ENCODE measurements around the gene ACSM2B.
"Not testable (repeated sequence)": the region's sequence is repeated elsewhere in the genome, so short reads cannot be mapped to it uniquely, and the experiment has no call there.

ACSM2B gene

GRCh38 chr16:20520103-20520502, 56.1 kb downstream of the ACSM2B start:
- DNase-seq, result no peak

DNA sequence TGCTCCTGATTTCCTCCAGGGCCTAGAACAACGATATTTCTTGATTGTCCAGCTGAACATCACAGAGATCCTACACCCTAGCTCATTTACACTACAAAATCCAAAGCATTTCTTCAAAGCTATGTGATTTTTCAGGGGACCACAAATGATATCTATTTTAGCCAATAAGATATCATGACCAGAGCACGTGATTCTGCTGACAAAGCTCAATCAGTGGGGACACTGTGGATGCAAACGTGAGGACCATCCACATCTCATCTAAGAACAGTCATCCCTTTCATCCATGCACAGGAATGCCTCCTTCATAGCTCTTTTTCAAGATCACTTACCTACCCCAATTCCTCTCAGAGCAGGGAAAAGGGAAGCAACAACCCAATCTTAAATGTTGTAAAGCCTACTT, 56.9 kb downstream of the ACSM2B start:
- DNase-seq, result no peak

DNA sequence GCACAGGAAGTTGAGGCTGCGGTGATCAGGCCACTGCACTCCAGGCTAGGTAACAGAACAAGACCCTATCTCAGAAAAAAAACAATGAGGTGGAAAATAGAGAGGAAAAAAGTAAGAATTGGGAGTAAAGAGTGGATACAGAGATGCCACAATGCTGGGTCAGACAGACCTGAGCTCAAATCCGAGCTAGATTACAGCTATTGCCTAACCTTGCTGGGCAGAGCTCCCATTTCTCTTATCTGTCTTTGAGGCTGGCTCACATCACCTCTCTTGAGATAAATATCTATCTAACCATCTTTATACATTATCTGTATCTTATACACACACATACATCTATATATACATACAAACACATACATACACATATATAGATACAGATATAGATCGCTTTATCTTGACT, 59.0 kb downstream of the ACSM2B start:
- DNase-seq, result no peak

DNA sequence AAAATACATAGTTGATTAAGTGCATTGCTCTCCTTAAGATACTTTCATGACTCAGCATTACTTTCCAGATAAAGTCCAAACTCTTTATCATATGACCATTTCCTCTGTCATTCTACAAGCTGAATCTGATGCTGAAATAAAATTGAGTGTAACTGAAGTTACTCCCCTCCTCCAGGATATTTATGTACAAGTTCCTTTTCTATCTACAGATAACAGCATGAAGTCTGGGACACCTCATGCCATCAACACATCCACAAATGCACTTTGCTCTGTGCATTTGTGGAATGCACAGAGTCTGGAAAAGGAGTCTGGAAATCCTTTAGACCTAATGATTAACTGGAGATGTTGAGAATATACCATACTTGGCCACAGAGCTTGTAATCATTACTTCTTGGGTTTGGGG, 60.5 kb downstream of the ACSM2B start:
- no peak for DNase-seq

GRCh38 chr16:20510323-20510722, 65.8 kb downstream of the ACSM2B start:
- DNase-seq, result no peak

DNA sequence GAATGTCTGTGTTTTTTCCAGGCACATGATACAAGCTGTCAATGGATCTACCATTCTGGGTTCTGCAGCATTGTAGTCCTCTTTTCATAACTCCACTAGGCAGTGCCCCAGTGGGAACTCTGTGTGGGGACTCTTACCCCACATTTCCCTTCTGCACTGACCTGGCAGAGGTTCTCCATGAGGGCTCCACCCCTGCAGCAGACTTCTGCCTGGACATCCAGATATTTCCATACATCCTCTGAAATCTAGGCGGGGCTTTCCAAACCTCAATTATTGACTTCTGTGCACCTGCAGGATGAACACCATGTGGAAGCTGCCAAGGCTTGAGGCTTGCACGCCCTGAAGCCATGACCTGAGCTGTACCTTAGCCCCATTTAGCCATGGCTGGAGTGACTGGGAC, 68.9 kb downstream of the ACSM2B start:
- no peak for DNase-seq

DNA sequence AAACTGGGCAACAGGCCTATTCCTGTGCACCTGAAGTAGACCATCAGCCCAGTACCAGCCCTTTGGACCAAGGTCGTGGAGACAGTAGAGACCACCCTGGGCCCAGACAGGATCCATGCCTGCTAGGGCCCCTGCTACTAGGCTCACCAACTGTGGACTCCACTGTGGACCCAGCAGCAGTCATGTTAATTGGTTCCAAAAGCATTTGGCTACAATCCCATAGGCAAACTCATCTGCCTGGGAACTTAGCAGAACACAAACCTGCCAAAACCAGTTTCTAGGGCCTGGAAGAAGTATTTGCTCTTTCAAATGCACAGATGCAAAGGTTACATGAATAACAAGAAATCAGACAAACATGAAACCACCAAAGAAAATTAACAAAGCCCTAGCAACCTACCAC, 71.7 kb downstream of the ACSM2B start:
- DNase-seq, result no peak

- DNase-seq, result not testable (repeated sequence)
These were observed 84.7 kb downstream of the ACSM2B start for GRCh38 chr16:20491448-20491847.

DNA sequence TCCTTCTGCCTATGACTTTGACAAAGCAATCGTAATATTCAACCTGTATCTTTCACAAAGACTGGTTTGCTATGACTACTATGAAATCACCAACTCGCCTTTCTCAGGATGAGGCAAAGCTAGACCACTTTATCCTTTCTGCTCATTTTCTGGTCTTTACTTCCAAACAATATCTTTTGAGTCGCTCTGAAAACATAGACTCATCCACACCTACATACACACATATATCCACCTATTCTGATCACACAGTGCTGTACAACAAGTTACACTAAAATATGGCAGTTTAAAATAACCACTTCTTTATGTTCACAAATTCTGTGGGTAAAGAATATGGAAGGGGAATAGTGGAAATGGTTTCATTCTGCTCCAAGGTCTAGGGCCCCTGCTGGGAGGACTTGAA, 85.2 kb downstream of the ACSM2B start:
- DNase-seq, result not testable (repeated sequence)

All from femur (tissue), 1 donor.